Measurements from ENCODE around the gene TMEM163.
"Not testable (repeated sequence)": the region's sequence is repeated elsewhere in the genome, so short reads cannot be mapped to it uniquely, and the experiment has no call there.

Gene TMEM163

DNA sequence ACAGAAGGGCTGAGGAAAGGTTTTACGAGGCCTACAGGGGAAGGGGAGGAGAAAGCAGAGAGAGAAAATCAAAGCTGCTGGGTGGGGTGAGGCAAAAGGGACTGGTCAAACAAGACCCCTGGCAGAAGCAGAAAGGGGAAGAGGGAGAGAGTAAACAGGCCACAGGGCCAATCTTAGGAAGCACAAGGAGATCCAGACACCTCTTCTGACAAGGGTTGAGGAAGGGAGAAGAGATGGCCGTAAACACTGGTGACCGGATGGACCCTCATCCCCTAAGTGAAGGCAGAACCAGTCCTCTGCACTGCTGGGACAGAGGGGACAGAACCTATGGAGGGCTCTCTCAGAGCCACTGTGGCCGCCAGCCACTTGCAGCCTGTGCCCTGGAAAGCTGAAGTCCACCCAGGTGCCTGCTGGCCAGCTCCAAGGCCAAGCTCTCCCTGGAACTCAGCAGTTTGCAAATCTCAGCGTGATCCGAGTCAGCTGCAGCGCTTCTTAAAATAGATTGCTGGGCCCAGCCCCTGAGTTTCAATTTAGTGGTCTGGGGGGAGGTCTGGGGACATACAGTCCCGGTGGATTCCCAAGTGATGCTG is 108.8 kb downstream of the TMEM163 start:
- no peak for DNase-seq

DNA sequence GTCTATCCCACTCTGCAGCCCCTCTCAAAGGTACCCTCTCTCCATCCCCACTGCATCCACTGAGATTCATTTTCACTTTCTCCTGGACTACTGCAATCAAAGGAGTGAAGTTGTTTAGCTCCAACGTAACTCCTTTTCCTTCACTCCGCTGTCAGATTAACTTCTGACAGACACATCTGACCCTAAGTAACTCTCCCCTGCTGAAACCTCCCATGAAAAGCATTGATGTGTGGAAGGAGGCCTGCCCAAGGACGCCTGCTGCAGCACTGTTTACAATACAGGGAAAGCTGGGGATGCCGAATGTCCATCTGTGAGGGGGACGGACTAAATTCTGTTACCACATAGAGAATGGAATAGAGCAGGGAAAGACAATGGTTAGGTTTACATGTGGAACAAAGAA is 114.8 kb downstream of the TMEM163 start:
- DNase-seq = no peak

DNA sequence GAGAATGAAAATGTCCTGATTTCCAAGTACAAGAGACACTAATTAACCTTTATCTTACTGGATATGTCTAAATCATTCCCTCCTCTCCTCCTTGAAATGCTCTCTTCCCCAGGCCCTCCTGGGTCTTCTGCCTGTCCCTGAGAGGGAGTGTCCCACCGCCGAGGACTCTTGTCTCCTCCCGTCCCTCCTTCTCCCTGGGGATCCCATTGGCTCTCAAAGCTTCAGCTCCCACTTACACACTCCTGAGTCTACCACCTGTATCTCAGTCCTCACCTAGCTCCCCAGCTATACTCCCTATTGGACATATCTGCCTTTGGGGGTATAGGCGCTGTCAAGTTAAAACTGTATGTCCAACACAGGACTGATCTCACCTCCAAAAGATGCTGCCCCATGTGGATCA is 116.1 kb downstream of the TMEM163 start:
- DNase-seq = no peak

DNA sequence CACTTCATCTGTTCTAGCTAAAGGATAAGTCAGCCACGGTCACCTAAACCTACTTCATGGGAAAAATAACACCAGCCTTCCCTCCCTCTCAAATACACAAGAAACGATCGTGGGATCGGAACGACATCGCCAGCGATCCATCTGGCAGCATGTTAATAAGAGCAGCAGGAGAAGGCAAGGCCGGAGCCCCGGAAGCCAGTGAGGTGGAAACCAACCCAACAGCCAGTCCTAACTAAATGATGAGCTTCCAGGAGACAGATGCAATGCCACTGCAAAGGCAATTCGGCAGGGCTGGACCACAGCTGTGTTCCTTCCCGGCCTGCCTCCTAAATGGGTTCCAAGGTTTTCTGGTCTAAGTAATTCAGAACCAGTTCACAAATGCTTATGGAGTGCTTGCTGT is 117.5 kb downstream of the TMEM163 start:
- no peak for DNase-seq

DNA sequence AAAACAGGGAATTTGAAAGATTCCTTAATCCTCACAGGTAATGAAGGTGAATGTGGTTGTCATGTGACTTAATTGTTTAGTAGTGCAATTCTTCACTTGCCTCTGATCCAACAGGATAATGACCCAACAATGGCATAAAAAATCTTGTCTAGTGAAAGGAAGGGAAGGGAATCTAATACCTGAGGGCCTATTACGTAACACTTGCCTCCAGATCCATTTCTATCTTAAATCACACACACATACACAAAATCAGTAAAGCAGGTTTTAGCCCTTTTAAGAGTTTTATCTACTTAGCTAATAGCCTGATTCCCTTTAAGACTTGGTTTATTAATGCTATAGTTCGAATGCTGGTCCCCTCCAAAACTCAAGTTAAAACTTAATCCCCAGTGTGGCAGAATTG is 118.6 kb downstream of the TMEM163 start:
- DNase-seq = no peak

DNA sequence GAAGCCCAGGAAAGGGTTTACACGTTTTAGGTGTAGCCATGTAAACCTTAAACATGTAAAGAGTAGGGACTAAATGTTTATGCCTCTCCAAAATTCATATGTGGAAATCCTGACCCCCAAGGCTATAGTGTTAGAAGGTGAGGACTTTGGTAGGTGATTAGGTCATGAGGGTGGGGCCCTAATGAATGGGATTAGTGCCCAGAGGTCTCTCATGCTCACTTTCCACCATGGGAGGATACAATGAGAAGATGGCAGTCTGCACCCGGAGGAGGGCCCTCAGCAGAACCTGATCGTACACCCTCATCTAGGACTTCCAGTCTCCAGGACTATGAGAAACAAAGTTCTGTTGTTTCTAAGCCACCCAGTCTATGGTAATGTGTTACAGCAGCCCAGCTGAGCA is 119.6 kb downstream of the TMEM163 start:
- no peak for DNase-seq

DNA sequence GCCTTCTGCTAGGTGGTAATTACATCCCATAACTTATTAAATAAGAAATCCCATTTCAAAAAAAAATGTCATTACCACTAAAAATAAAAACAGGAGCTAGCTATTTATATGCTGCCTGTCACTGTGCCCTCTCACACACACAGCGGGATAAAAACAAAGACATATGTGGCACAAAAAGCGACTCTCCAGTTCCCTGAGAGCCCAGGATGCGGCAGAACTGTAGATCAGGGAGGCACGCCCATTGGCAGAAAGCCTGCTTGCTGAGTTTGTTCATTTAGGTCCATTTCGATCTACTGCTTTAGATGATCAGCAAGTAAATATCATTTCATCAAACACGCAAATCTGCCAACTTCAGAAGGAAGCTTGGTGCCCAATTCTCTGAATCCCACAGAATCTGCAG is 124.4 kb downstream of the TMEM163 start:
- DNase-seq = no peak

DNA sequence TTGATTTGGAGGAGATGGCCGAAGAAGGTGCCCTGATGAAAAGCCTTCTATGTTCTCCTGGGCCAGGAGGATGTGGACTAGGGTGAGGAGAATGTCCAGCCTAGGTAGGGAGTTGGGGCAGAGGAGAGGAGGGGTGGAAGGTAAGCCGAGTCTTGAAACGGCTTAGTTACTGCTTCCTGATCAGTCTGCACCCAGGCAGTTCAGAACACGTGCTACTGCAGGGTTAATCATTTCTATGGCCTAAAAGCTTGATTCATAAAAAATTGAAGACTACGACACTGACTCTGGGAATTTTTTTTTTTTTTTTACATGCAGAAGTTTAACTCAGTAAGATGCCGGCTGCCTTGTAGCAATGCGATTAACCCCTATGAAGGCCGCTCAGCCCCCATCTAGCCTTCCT is 125.3 kb downstream of the TMEM163 start:
- no peak for DNase-seq

DNA sequence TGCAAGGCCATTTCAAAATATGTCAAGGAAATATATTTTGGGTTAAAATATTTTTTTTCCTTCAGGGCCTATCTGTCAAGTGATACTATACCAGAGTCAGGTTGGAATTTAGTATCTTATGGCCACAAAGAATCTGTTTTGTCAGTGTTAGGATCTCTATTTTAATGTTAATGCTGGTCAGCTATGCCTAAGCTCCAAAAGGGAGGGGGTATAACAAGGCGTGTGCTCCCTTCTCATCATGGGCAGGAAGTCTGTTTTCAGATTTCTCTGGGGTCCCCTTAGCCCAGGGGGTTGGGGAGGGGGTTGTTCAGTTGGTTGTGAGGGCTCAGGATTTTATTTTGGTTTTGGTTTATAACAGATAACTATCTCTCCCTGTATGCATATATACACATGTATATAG is 126.4 kb downstream of the TMEM163 start:
- DNase-seq = no peak

DNA sequence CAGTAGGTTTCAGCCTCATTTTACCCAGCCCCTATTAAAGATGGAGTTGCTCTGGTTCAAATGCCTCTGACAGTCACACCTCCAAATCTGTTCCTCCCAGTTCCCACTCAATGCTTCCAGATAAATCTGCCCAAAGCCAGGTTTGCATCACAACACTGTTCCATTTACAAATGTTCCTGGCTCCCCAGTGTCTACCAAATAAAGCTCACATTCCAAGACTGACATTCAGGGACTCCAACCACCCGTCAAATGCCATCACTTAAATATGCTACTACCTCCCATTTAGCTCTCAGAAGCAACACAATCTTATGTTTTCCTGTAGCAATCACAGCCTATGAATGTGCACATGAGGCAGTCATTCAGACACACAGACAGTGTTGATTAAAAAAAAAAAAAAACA is 127.3 kb downstream of the TMEM163 start:
- DNase-seq = no peak

DNA sequence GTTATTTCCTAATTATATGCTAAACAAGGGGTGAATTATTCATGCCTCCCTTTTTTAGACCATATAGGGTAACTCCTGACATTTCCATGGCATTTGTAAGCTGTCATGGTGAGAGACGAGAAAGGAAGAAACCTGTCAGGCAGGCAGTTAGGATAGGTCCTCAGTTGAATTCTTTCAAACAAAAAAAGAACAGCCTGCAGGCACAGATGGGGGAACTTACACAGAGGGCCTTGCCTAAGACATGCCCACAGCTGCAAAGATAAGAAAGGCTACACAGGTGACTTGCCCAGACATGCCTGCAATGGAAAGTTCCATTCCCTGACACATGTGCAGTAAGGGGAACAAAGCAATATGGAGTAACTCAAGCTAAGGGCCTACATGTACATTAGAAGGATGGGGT is 128.1 kb downstream of the TMEM163 start:
- no peak for DNase-seq

DNA sequence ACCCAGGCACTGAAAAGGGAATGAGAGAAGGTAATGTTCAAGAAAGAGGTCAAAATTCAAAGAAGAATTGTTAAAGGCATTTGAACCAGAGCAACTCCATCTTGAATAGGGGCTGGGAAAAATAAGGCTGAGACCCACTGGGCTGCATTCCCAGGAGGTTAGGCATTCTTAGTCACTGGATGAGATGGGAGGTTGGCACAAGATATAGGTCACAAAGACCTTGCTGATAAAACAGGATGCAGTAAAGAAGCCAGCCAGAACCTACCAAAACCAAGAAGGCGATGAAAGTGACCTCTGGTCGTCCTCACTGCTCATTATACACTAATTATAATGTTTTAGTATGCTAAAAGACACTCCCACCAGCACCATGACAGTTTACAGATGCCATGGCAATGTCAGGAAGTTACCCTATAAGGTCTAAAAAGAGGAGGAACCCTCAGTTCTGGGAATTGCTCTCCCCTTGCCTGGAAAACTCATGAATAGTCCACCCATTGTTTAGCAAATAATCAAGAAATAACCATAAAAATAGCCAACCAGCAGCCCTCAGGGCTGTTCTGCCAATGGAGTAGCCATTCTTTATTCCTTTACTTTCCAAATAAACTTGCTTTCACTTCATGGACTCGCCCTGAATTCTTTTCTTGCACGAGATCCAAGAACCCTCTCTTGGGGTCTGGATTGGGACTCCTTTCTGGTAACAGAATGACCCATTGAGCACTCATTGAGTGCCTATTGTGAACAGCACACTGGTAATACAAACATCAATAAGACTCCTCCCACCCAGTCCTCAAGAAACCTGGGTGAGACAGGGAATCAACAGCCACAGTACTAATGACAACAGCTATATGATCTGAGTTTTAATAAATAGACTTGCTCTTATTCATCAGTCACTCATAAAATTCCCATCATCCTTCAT is 129.4 kb downstream of the TMEM163 start:
- not testable (repeated sequence) for DNase-seq

DNA sequence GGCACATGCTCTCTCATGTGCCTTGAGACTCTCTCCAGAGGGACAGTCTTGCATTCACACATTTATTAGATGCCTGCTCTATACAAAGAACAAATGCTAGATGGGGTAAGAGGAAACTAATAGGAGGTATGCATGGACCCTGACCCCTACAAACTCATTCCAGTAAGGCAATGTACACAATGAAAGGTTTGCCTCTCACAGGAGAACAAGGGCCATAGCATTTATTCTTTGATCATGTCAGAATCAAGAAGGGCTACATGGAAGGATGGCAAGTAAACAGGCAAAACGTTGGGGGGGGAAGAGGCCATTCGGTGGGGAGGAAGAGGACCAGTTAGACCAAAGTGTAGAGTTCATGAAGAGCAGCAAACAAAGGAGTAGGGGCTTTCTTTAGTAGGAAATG is 130.2 kb downstream of the TMEM163 start:
- DNase-seq = no peak

DNA sequence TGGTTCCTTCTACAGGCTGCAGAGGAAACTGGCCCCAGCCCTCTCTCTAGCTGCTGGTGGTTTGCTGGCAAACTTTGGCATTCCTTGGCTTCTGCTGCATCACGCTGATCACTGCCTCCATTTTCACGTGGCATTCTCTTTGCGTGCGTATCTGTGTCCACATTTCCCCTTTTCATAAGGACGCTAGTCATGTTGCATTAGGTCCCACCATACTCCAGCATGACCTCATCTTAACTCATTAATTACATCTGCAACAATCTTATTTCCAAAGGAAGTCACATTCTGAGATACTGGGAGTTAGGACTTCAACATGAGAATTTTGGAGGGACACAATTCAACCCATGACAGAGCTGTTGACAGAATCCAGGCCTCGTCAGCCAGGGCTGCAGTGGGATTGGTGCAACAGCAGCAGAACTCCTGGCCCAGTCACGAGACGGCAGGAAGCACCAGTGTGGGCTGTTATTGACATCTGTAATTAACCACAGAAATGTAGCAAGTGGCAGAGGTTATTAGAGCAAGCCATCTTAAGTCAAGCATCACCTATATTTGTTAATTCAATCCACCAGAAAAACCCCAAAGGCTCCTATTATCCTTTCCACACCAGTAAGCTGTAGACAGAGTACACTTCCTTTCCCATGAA is 132.4 kb downstream of the TMEM163 start:
- peak; percentile 44 to 68 for DNase-seq

DNA sequence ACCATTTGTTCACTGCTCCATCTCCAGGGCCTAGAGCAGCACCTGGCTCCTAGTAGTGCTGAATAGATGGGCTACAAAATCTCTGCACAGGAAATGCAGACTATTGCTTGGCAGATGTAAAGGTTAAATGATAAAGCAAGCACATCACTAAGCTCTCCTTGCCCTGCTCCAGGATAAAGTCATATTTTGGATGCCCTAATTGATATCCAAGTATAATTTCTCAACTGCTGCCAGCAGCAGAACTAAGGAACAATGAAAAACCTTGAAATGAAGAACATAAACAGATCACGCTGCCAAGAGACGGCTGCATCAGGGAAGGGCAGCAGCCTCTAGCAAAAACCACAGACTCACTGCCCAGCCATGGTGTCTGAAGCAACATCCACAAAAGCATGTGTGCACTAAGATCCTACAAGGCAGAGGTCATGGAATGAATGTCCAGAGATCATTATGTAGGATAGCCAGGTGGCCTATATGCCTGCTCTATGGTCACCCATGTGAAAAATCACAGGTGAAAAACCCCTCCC is 134.7 kb downstream of the TMEM163 start:
- DNase-seq = peak; percentile 4 to 6

DNA sequence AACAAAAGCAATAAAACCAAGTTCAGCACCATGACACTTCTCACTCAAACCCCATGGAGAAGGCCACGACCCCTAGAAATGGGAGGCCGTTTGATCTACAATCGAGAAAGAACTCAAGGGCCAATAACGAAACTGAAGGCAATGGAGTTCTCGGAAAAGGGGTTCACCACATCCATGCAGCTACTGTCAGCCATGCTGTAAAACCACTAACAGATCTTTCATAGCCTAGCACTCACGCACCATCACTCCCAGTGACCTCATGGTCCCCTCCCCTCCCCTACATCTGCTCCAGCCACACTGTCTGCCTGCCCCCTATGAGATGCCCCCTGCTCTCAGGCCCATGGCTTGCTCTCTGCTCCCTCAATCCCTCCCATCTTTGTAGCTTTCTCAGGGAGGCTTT is 135.3 kb downstream of the TMEM163 start:
- no peak for DNase-seq

DNA sequence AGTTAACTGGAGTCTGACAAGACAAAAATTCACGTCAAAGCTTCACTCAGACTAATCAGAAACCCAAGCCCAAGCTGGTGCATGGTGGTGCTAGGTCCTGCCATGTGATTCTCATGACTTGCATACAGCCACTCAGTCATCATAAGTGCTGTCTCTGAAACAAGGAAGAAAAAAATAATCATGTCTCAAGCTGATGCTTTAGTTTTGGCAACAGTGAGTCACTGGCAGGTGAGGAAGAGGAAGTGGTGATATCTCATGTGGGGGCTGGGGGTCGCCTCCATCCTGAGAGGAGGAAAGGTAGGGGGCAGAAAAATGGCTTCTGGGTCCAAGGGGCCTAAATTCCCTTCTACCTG is 136.3 kb downstream of the TMEM163 start:
- DNase-seq = peak; percentile 9 to 45

DNA sequence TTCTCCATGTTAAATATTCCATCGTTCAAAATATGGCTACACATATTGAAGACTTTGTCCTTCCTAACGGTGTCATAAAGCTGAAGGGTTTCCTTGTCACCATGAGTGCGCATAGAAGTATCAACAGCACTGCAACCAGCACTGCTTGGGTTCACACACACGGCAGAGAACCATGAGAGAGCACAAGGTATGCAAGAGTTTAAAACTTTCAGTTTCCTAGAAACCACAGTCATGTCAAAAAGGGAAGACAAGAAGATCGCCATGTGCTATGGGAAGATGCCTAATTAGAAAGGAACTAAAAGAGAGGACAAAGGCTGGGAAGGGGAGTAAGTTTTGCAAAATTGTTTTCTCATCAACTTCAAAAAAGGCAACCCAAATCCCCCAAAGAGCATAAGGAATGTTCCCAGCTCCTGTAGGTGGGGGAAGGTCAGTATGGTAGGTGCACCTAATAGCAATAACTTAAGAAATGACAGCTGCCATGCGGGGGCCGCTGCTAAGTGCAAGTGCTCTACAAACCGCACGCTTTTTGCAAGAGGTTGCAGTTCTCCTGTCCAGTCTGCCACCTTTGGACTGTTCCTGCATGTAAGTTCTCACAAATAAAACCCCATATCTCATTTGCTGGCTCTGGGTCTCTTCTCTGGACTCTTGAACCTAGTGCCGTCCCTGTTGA is 136.8 kb downstream of the TMEM163 start:
- peak in 1 of 2 donors; percentile 16 for DNase-seq

DNA sequence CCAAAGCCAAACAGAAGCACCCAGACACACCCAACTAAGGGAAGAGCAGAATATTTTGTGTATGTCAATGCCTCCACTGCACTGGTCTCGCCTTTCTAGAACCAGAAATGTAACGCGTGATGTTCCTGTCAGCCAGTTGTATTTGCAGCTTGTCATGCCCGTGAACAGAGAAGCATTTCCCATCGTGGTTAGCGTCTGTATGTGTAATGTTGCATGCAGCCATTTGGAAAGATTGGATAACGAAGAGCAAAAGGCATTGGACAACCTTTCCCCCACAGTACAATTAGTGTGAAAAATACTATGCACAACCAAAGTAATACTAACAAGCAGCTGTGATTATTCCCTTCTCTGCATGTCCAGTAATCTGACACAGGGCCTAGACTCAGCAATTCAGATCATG is 140.5 kb downstream of the TMEM163 start:
- no peak for DNase-seq

DNA sequence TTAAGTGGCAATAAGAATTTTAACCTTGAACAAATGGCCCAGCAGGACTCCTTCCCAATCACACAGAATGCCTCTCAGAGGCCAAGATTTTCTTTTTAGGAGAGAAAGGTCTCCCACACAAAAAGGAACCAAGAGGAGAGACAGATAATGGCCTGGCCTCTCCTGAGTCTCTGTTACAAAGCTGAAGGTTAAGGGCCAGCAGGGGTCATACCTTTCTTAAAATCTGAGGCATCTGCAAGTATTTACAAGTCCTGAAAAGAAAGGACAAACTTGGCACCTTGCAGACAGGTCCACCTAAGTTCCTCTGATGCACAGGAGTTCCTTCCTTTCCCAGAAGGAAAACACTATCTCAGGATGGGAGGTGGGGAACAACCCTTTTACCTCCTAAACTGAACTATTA is 142.3 kb downstream of the TMEM163 start:
- no peak for DNase-seq

DNA sequence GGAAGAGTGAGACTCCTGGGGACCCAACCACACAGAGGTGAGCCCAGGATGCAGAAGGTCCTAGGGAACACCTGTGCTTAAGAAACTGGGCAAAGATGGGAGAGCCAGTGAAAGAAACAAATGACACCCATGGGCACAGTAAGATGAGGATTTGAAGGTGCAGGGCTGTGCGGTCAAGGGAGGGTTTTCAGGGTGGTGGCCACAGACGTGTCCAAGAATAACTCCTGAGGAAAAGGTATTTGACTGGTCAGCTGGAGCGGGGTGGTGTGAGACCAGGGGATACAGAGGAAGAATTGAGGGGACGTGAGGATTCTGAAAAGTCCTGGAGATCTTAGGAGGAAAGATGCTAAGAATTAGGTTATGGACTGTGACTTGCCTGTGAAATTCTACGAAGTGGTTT is 142.9 kb downstream of the TMEM163 start:
- DNase-seq = no peak

DNA sequence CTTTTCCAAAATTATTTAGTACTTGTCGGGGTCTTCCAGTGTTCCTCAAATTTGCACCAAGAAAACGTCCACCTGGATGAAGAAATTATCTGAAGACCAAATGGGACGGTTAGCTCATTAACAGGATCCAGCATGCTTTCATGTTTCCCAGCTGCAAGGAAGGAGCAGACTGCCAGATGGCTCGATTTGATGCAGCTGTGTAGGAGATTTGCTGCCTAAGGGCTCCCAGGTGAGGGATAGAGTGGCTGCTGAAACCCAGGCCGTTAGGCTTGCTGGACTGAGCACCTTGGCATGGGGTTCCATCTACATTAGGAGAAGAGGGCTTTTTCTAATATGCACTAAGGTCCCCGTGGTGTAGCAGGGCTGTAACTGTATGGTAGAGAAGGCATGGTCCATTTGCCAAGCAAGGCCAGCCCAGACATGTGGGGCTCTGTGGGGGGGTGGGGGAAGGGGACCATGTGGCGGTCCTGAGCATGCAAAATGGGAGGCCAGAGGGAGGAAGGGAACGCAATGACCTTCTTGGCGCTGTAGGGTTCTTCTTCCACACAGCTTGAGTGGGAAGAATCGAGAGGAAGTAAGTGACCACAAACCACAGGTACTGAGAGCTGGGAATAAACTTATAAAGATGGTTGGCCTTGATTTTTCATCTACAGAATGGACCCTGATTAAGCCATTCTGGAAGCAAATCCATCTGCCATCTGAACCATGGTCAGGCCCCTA is 144.0 kb downstream of the TMEM163 start:
- peak in 1 of 2 donors; percentile 3 for DNase-seq

DNA sequence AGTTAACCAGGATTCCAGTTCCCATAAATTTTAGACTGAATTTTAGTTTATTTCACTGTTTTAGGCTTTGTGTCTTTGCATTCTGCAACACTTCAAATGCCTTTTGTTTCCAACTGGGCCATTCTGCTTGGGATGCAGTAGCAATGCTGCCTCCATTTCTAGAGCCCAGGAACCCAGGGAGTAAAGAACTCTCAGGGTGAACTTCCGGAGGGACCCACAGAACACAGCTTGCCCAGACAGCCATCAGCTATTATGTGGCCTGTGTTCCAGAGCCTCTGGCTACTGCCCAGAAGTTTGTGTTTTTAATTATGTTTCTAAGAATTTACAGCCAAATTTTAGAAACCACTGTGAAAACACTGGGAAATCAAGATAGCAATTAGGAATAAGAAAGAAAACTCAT is 145.1 kb downstream of the TMEM163 start:
- no peak for DNase-seq
